ENCODE data around the gene MESD.

MESD gene

GRCh38 chr15:80937718-80938117 is 51.9 kb downstream of the MESD start:
- no peak for DNase-seq (ENCODE audit: low read depth in 3 of 3)

DNA sequence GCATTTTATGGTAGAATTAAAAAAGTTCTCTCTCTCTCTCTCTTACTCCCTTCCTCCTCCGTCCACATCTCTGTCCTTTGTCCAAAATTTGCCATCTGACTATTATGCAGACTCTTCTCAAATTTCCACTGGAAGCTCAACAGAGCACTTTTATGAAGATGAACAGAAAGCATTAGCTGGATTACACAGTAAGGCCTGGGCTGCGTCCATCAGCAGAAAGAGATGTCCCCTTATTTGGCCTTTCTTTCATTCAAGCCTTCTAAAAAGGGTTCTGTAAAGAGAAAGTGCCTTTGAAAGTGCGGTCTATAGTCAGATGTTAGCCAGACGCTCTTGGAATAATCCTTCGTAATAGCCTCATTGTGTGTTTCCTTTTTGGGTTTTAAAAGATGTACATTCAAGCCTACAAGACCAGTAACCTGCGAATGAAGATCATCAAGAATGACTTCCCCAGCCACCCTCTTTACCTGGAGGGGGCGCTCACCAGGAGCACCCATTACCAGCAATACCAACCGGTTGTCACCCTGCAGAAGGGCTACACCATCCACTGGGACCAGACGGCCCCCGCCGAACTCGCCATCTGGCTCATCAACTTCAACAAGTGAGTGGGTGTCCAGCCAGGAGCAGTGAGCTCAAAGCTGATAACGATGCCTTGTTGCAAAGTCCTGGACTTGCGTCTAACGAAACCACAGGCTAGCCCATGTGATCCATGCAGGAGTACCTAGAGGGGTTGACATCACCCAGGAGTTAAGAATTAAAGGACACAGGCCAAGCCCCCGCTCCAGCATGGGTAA is 53.1 kb downstream of the MESD start:
- DNase-seq (ENCODE audit: low read depth in 3 of 3) = no peak

DNA sequence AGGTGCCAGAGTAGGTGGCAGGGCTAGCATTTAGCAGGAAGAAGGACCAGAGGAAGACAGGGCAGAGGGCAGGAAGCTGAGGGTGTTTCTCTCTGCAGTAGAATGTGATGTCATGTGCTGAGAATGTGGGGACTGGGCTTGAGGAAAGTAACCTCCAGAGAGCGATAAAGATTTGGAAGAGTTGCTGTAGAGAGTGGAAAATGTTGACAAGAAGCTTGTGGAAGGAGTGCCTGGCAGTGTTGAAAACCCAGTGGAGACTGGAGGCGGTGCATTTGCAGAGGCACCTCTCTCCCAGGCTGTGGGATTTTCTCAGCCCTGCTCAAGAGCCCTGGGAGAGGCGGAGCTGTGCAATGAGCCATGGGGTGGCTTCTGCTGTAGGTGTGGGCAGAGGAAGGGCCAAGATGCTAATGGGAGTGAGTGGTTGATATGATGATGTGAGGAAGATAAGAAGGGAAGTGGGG is 54.8 kb downstream of the MESD start:
- DNase-seq (ENCODE audit: low read depth in 3 of 3) = no peak

- no peak for DNase-seq (ENCODE audit: low read depth in 3 of 3)
These were observed 56.6 kb downstream of the MESD start for GRCh38 chr15:80932989-80933388.

- no peak for DNase-seq (ENCODE audit: low read depth in 3 of 3)
These were observed 57.2 kb downstream of the MESD start for GRCh38 chr15:80932513-80932815.

GRCh38 chr15:80931721-80932512 is 57.7 kb downstream of the MESD start:
- no peak for DNase-seq (ENCODE audit: low read depth in 3 of 3)

GRCh38 chr15:80931191-80931590 is 58.4 kb downstream of the MESD start:
- no peak for DNase-seq (ENCODE audit: low read depth in 3 of 3)

- no peak for DNase-seq (ENCODE audit: low read depth in 3 of 3)
These were observed 59.9 kb downstream of the MESD start for GRCh38 chr15:80929689-80930088.

- DNase-seq (ENCODE audit: low read depth in 3 of 3) = no peak
These were observed 60.4 kb downstream of the MESD start for GRCh38 chr15:80929225-80929624.

DNA sequence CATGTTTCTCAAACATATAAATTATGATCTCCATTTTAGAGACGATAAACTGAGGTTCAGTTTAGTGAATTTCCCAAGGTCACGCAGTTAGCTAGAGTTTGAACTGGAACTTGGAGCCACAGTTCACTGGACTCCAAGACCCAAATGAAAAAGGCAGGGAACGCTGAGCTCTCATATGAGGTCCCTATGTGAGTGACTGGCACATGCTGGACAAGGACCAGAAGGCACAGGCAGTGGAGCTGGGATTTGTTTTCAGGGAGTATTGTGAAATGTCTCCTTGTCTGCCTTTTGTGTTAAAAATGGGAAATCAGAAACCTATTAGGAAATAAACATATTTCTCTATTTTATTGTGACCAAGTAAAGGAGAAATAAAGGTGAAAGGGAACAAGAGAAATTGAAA is 63.5 kb downstream of the MESD start:
- DNase-seq (ENCODE audit: low read depth in 3 of 3) = no peak

DNA sequence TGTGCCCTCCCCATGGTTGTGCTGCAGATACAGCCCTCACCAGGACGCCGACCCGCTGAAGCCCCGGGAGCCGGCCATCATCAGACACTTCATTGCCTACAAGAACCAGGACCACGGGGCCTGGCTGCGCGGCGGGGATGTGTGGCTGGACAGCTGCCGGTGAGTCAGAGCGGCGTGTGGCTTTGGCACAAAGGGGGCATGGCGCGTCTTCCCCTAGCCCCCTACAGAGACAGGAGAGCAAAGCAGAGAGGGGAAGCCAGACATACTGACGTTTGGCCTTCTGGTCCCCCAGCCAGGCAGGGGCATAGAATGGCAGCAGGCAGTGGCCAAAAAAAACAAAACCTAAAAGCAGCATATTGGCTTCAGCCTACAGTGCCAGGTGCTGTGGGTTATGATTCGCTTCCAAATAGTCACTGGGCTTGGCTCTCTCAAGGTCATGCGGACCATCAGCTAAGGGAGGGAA is 64.0 kb downstream of the MESD start:
- DNase-seq (ENCODE audit: low read depth in 3 of 3) = no peak

DNA sequence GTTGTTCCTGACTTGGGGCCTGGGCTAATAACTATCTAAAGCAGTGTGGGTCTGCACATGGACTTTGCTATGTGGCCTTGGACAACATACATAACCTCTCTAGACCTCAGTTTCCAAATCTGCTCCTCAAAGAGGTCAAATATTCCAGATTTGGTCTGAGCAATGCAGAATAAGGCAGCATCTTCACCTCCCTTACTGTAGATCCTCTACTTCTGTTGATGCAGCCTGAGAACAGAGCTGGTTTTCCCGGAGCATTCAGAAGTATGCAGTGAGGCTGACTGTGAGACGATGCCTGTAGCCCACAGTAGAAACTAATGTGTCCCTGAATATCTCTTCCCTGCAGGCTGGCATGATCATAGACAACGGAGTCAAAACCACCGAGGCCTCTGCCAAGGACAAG is 65.3 kb downstream of the MESD start:
- no peak for DNase-seq (ENCODE audit: low read depth in 3 of 3)

- DNase-seq (ENCODE audit: low read depth in 3 of 3) = no peak
These were observed 66.0 kb downstream of the MESD start for GRCh38 chr15:80923668-80924067.

- no peak for DNase-seq (ENCODE audit: low read depth in 3 of 3)
These were observed 67.7 kb downstream of the MESD start for GRCh38 chr15:80921736-80922410.

- DNase-seq (ENCODE audit: low read depth in 3 of 3) = no peak
These were observed 69.3 kb downstream of the MESD start for GRCh38 chr15:80920271-80920699.

DNA sequence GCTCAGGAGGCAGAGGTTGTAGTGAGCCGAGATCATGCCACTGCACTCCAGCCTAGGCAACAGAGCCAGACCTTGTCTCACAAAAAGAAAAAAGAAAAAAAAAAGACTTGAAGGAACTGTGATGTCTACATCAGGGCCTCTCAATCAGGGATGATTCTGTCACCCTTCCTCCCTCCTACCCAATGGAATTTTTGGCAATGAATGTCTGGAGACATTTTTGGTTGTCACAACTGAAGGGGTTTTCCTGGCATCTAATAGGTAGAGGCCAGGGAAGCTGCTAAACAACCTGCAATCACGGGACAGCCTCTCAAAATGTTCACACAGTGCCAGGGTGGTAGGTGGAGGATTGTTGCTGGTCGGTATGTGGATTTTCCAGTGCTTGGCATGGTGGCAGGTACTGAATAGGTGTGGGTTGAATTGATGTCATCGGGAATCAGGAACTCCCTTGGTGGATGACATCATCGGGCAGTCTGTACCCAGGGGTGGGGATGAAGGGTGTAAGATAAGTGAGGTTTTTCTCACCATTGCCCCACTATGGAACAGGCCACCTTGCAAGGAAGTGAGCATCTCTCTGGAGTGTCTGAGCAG is 71.3 kb downstream of the MESD start:
- no peak for DNase-seq (ENCODE audit: low read depth in 3 of 3)

GRCh38 chr15:80916056-80916455 is 73.6 kb downstream of the MESD start:
- no peak for DNase-seq (ENCODE audit: low read depth in 3 of 3)

- DNase-seq (ENCODE audit: low read depth in 3 of 3) = no peak
These were observed 74.1 kb downstream of the MESD start for GRCh38 chr15:80915472-80915871.

- DNase-seq (ENCODE audit: low read depth in 3 of 3) = no peak
These were observed 76.1 kb downstream of the MESD start for GRCh38 chr15:80913541-80913940.

DNA sequence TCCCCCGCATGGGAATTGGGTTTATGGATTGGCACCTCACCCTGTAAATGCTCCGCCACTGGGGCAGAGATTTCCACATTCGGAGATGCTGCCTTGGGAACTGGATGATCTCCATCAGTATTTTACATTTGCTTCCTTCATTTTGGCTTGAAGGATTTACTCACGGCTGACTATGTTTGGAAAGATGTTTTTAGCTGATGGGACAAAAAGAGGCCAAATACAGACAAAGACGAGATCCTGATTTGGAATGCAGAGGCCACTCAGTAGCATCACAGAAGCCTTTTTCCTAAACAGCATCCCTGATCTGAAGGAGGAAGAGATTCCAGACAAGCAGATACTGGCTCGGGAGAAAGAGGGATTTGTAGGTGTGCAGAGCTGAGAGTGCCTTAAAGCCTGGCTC is 76.9 kb downstream of the MESD start:
- DNase-seq (ENCODE audit: low read depth in 3 of 3) = no peak

DNA sequence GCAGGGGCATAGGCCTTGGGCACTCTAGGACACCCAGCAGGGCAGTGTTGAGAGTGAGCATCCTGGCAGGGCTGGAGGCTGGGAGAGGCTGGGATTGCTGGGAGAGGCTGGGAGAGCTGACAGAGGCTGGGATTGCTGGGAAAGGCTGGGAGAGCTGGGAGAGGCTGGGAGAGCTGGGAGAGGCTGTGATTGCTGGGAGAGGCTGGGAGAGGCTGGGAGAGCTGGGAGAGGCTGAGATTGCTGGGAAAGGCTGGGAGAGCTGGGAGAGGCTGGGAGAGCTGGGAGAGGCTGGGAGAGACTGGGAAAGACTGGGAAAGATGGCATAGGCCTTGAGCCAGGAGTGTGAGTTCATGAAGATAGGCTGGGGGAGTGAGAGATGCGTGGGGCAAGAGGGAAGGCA is 77.8 kb downstream of the MESD start:
- no peak for DNase-seq (ENCODE audit: low read depth in 3 of 3)

- DNase-seq (ENCODE audit: low read depth in 3 of 3) = no peak
These were observed 83.4 kb downstream of the MESD start for GRCh38 chr15:80906159-80906766.

All from stimulated activated CD4-positive, alpha-beta T cell treated with anti-CD3 and anti-CD28 coated beads, TNF-alpha, amount 100 ng/mL, for 4 hours (primary cell).